HCT116 (cell line): ENCODE results near the gene MBOAT7. TPM values are rescaled to one million over a fixed set of nuclear protein-coding genes. Genes with fewer than 3 reads are reported as not detected.

Experiments
- ATAC-seq: fragments of 200-7000 bp; cut with Tn5 transposase; 2 replicates; pipeline ENCODE4 v1.9.1; 2020; ENCODE audit warnings: mild to moderate bottlenecking, moderate library complexity
- BruUV-seq: library from RNA; stranded (reverse); fragments of 400-500 nt; replicated peaks from 2 replicates; lab custom pipeline; 2021; lab: Mats Ljungman, UMichigan
- CTCF ChIA-PET: fragments of 300-600 bp; sonication (Branson Sonifier 250); formaldehyde crosslinking; loops from one replicate; lab custom pipeline; 2021; ENCODE audit warnings: antibody characterized with exemption; lab: Charles Lee
- POLR2A ChIA-PET: fragments of 300-600, 350-600 bp; sonication (Branson Sonifier 250); formaldehyde crosslinking; loops from one replicate; lab custom pipeline; 2021; ENCODE audit warnings: antibody characterized with exemption; lab: Charles Lee
- RAD21 ChIA-PET, 2 experiments: fragments of 300-600 bp; sonication (Branson Sonifier 250); formaldehyde crosslinking; loops; one replicate each; lab custom pipeline; 2023; ENCODE audit warnings: low total read pairs in 2 of 2; ENCODE audit not compliant: uncharacterized antibody in 2 of 2, unreplicated experiment in 2 of 2, low non-redundant PET in 1 of 2; lab: Charles Lee
- DNase-seq: peaks from one replicate; pipeline ENCODE4 v3.0.0-alpha.2; 2010; ENCODE audit warnings: low read depth, low spot score
- H2AFZ ChIP-seq: fragments of 200-600 bp; shearing (Covaris generic), sonication (generic); 2 replicates; pipeline ENCODE4 v1.6.1; 2017; ENCODE audit warnings: low read depth, mixed run types, mixed read lengths, antibody characterized with exemption, low read length; ENCODE audit not compliant: poor library complexity, severe bottlenecking
- H3K27ac ChIP-seq: 2 replicates; pipeline ENCODE4 v1.5.1; 2012; ENCODE audit warnings: low read depth, low read length
- H3K27me3 ChIP-seq: fragments of 200-600 bp; sonication (generic); 2 replicates; pipeline ENCODE4 v1.6.1; 2016; ENCODE audit warnings: mixed run types, low read length, mixed read lengths; ENCODE audit not compliant: insufficient read depth
- H3K36me3 ChIP-seq, 2 experiments: fragments of 200-500 bp in 1 of 2; fragments of 200-600 bp in 1 of 2; sonication (Bioruptor generic) in 1 of 2; sonication (generic) in 1 of 2; 2 replicates each; pipeline versions ENCODE4 v1.5.1 to v1.6.1; 2014 to 2016; ENCODE audit warnings: low read length in 2 of 2, inconsistent platforms in 1 of 2, mixed read lengths in 1 of 2, mixed run types in 1 of 2; ENCODE audit not compliant: insufficient read depth in 2 of 2, control insufficient read depth in 1 of 2
- H3K4me1 ChIP-seq, 2 experiments: fragments of 200-600 bp in 1 of 2; sonication (generic) in 1 of 2; 2 replicates each; pipeline versions ENCODE4 v1.5.1 to v1.6.1; 2012 to 2017; ENCODE audit warnings: low read length in 2 of 2, inconsistent platforms in 1 of 2, mild to moderate bottlenecking in 1 of 2, mixed read lengths in 1 of 2, mixed run types in 1 of 2, moderate library complexity in 1 of 2; ENCODE audit not compliant: insufficient read depth in 2 of 2, control insufficient read depth in 1 of 2
- H3K4me2 ChIP-seq: fragments of 200-600 bp; sonication (generic); 2 replicates; pipeline ENCODE4 v1.6.1; 2017; ENCODE audit warnings: mixed run types, low read length, mixed read lengths
- H3K4me3 ChIP-seq, 2 experiments: fragments of 200-600 bp in 1 of 2; sonication (generic) in 1 of 2; replicated peaks in 1 of 2; 2 replicates each; pipeline ENCODE4 v1.5.1; 2011 to 2016; ENCODE audit warnings: low read length in 2 of 2, control low read depth in 1 of 2, low read depth in 1 of 2, mild to moderate bottlenecking in 1 of 2, mixed read lengths in 1 of 2, mixed run types in 1 of 2
- H3K79me2 ChIP-seq: fragments of 200-600 bp; sonication (generic); 2 replicates; pipeline ENCODE4 v1.6.1; 2017; ENCODE audit warnings: mild to moderate bottlenecking, mixed run types, low read length, moderate library complexity, mixed read lengths; ENCODE audit not compliant: insufficient read depth
- H3K9ac ChIP-seq: fragments of 200-600 bp; sonication (generic); 2 replicates; pipeline ENCODE4 v1.6.1; 2016; ENCODE audit warnings: low read length, mixed read lengths
- H3K9me2 ChIP-seq: fragments of 200-600 bp; sonication (generic), shearing (Covaris generic); 2 replicates; pipeline ENCODE4 v1.6.1; 2017; ENCODE audit warnings: mixed run types, mild to moderate bottlenecking, moderate library complexity; ENCODE audit not compliant: insufficient read depth
- H3K9me3 ChIP-seq, 2 experiments: fragments of 200-500 bp in 1 of 2; fragments of 200-600 bp in 1 of 2; sonication (Bioruptor generic) in 1 of 2; sonication (generic) in 1 of 2; 2 replicates each; pipeline ENCODE4 v1.6.1; 2014 to 2017; ENCODE audit warnings: low read length in 2 of 2, mixed read lengths in 2 of 2, inconsistent platforms in 1 of 2, low read depth in 1 of 2, mild to moderate bottlenecking in 1 of 2, mixed run types in 1 of 2, moderate library complexity in 1 of 2; ENCODE audit not compliant: control insufficient read depth in 1 of 2, insufficient read depth in 1 of 2
- H4K20me1 ChIP-seq: fragments of 200-600 bp; sonication (generic), shearing (Covaris generic); 2 replicates; pipeline ENCODE4 v1.6.1; 2017; ENCODE audit warnings: mixed run types, mild to moderate bottlenecking, moderate library complexity; ENCODE audit not compliant: insufficient read depth
- CBX3 ChIP-seq: IDR thresholded peaks from 2 replicates; pipeline ENCODE4 v1.6.1; 2012; ENCODE audit warnings: low read depth
- EGR1 ChIP-seq: IDR thresholded peaks from 2 replicates; pipeline ENCODE4 v1.6.1; 2012; ENCODE audit warnings: low read depth
- EZH2 ChIP-seq: fragments of 200-600 bp; sonication (generic); IDR thresholded peaks from 2 replicates; pipeline ENCODE4 v1.6.1; 2017; ENCODE audit warnings: antibody characterized with exemption, mixed run types
- EZH2phosphoT487 ChIP-seq: fragments of 200-600 bp; IDR thresholded peaks from 2 replicates; pipeline ENCODE4 v1.6.1; 2018; ENCODE audit warnings: antibody characterized with exemption, borderline replicate concordance
- POLR2AphosphoS5 ChIP-seq: IDR thresholded peaks from 2 replicates; pipeline ENCODE4 v1.6.1; 2011; ENCODE audit warnings: mild to moderate bottlenecking, low read depth, low read length, moderate library complexity
- RAD21 ChIP-seq: IDR thresholded peaks from 2 replicates; pipeline ENCODE4 v1.6.1; 2012; ENCODE audit warnings: low read depth, mild to moderate bottlenecking
- REST ChIP-seq: IDR thresholded peaks from 2 replicates; pipeline ENCODE4 v1.6.1; 2012; ENCODE audit warnings: low read depth
- TCF7L2 ChIP-seq: IDR thresholded peaks from 2 replicates; pipeline ENCODE4 v1.7.0; 2011; ENCODE audit warnings: borderline replicate concordance, inconsistent platforms; ENCODE audit not compliant: insufficient read depth, insufficient read length; ENCODE audit errors: extremely low read depth
- YY1 ChIP-seq: IDR thresholded peaks from 2 replicates; pipeline ENCODE4 v1.6.1; 2011; ENCODE audit warnings: low read length, low read depth, moderate library complexity, mild to moderate bottlenecking; ENCODE audit not compliant: insufficient replicate concordance; ENCODE audit errors: extremely low read depth
- ZFX ChIP-seq: fragments of 450-650 bp; IDR thresholded peaks from 2 replicates; pipeline ENCODE4 v1.6.1; 2017
- ZNF274 ChIP-seq: fragments of 200-500 bp; sonication (Bioruptor generic); IDR thresholded peaks from 2 replicates; pipeline ENCODE4 v1.6.1; 2014; ENCODE audit warnings: mild to moderate bottlenecking, low read depth, low read length, inconsistent platforms
- intact Hi-C: fragments of 100-400 bp; cut with micrococcal nuclease; formaldehyde crosslinking; loops from 2 replicates; pipeline ENCODE4 v1.10.0; 2022
- total RNA-seq: library from RNA; stranded (reverse); gene quantifications from one replicate; pipeline ENCODE4 v1.2.1, GENCODE V29; 2021; ENCODE audit not compliant: unreplicated experiment
- TF ChIP-seq, protein P1 (sequence below): IDR thresholded peaks from 2 replicates; pipeline ENCODE4 v1.6.1; 2012
- TF ChIP-seq, protein P2 (sequence below): IDR thresholded peaks from 2 replicates; pipeline ENCODE4 v1.6.1; 2012
- TF ChIP-seq, protein P3 (sequence below), 3 experiments: fragments of 200-600 bp in 1 of 3; sonication (generic) in 1 of 3; IDR thresholded peaks in 2 of 3; conservative IDR thresholded peaks in 1 of 3; 2 replicates each; pipeline ENCODE4 v1.5.1; 2012 to 2017; ENCODE audit warnings: low read depth in 2 of 3, low read length in 2 of 3, antibody characterized with exemption in 1 of 3, borderline replicate concordance in 1 of 3, control low read depth in 1 of 3, mild to moderate bottlenecking in 1 of 3, mixed read lengths in 1 of 3, mixed run types in 1 of 3, moderate library complexity in 1 of 3; ENCODE audit not compliant: insufficient read depth in 1 of 3

The MBOAT7 gene
- total RNA-seq, 1 experiment from 2014 or later: 113 TPM

GRCh38 chr19:54142166-54142780, 47.1 kb downstream of the MBOAT7 start:
- ATAC-seq: no peak
- no peaks in the 10 kb centered on the region for H3K9me3 ChIP-seq
- H3K4me2 ChIP-seq: no peak overlapping the region
- TF ChIP-seq EZH2phosphoT487: no peak
- TF ChIP-seq, protein P1, sequence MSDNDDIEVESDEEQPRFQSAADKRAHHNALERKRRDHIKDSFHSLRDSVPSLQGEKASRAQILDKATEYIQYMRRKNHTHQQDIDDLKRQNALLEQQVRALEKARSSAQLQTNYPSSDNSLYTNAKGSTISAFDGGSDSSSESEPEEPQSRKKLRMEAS: no peak
- TF ChIP-seq CBX3: no peak
- TF ChIP-seq ZNF274: no peak
- TF ChIP-seq EGR1: no peak
- no peak for TF ChIP-seq POLR2AphosphoS5
- TF ChIP-seq YY1: no peak
- no peak overlapping the region for H3K27ac ChIP-seq
- BruUV-seq: no TSS peak
- H3K4me3 ChIP-seq: no peak overlapping the region
- no peak overlapping the region for H3K9ac ChIP-seq
- no peak for DNase-seq
- POLR2A ChIA-PET: no interaction called here
- no peaks in the 10 kb centered on the region for H4K20me1 ChIP-seq
- no peak overlapping the region for H2AFZ ChIP-seq
- intact Hi-C loops: no loop called here
- peaks cover 7 to 15% of the 10 kb centered on the region in 2 experiments; a peak in 3 of 4 replicates for H3K4me1 ChIP-seq
- no peaks in the 10 kb centered on the region for H3K27me3 ChIP-seq
- CTCF ChIA-PET: no interaction called here
- peaks cover 51 to 65% of the 10 kb centered on the region in 2 experiments; a peak in 3 of 4 replicates for H3K36me3 ChIP-seq
- peaks cover 63% of the 10 kb centered on the region for H3K79me2 ChIP-seq
- RAD21 ChIA-PET: no interaction called here
- H3K9me2 ChIP-seq: no peaks in the 10 kb centered on the region

DNA sequence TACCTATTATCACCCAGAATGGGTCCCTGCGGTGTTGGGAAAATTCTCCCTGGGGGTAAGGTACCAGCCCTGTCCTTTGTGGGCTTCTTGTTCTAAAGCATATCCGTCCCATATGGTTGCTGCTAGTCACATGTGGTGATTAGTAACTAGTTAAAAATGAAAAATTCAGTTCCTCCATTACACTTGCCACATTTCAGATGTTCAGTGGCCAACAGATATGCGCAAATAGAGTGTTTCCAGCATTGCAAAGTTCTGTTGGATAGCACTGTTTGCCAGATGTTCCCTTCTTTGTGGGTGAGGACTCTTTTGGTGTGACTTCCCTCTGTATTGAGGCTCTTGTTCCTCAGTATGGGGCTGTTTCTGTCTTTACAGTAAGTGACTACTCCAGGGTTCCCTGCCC, 48.0 kb downstream of the MBOAT7 start:
- ATAC-seq: no peak
- BruUV-seq: no TSS peak
- Histone ChIP-seq H3K4me1 (peaks cover 7 to 19% of the 10 kb centered on the region in 2 experiments), H3K9ac (no peak overlapping the region), H3K9me3 (no peaks in the 10 kb centered on the region), H3K4me3 (no peak overlapping the region), H3K27ac (no peak overlapping the region), H2AFZ (no peak overlapping the region), H3K4me2 (no peak overlapping the region), H3K79me2 (peaks cover 61% of the 10 kb centered on the region), H3K27me3 (no peaks in the 10 kb centered on the region), H4K20me1 (no peaks in the 10 kb centered on the region), H3K9me2 (no peaks in the 10 kb centered on the region), H3K36me3 (peaks cover 46 to 55% of the 10 kb centered on the region in 2 experiments; a peak in 3 of 4 replicates)
- DNase-seq: no peak
- POLR2A ChIA-PET: no interaction called here
- RAD21 ChIA-PET: no interaction called here
- intact Hi-C loops: no loop called here
- CTCF ChIA-PET: no interaction called here
- TF ChIP-seq ZFX: no peak
- no peak for TF ChIP-seq EZH2phosphoT487
- no peak for TF ChIP-seq RAD21
- no peak for TF ChIP-seq TCF7L2
- no peak for TF ChIP-seq REST
- TF ChIP-seq ZNF274: no peak
- TF ChIP-seq, protein P2, sequence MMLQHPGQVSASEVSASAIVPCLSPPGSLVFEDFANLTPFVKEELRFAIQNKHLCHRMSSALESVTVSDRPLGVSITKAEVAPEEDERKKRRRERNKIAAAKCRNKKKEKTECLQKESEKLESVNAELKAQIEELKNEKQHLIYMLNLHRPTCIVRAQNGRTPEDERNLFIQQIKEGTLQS: no peak
- TF ChIP-seq, protein P3, sequence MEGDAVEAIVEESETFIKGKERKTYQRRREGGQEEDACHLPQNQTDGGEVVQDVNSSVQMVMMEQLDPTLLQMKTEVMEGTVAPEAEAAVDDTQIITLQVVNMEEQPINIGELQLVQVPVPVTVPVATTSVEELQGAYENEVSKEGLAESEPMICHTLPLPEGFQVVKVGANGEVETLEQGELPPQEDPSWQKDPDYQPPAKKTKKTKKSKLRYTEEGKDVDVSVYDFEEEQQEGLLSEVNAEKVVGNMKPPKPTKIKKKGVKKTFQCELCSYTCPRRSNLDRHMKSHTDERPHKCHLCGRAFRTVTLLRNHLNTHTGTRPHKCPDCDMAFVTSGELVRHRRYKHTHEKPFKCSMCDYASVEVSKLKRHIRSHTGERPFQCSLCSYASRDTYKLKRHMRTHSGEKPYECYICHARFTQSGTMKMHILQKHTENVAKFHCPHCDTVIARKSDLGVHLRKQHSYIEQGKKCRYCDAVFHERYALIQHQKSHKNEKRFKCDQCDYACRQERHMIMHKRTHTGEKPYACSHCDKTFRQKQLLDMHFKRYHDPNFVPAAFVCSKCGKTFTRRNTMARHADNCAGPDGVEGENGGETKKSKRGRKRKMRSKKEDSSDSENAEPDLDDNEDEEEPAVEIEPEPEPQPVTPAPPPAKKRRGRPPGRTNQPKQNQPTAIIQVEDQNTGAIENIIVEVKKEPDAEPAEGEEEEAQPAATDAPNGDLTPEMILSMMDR (IDR thresholded peaks at IDR 0.05 in 2 of 3, conservative IDR thresholded peaks at IDR 0.05 in 1 of 3; ENCODE audit: borderline replicate concordance in 1 of 3, insufficient read depth in 1 of 3, low read depth in 2 of 3, low read length in 2 of 3): no peak
- no peak for TF ChIP-seq EZH2
